GM18508 (cell line): Measurements from ENCODE around the gene CXorf38.
A peak's percentile ranks its signal among the peaks of the same experiment; 100 is the strongest.
"Not testable (repeated sequence)": the region's sequence is repeated elsewhere in the genome, so short reads cannot be mapped to it uniquely, and the experiment has no call there.

Experiments used
- ATAC-seq: cut with Tn5 transposase; IDR thresholded peaks from one replicate; pipeline ENCODE4 v1.9.1; 2021; ENCODE audit warnings: moderate number of reproducible peaks; ENCODE audit not compliant: insufficient read depth, unreplicated experiment

The CXorf38 gene

GRCh38 chrX:40637687-40638086 is 9.7 kb downstream of the CXorf38 start:
- ATAC-seq = no peak

- no peak for ATAC-seq
Measured at GRCh38 chrX:40632199-40632598, 15.2 kb downstream of the CXorf38 start.

- ATAC-seq = no peak
Measured at GRCh38 chrX:40628506-40628905, 18.9 kb downstream of the CXorf38 start.

GRCh38 chrX:40625294-40625693 is 22.1 kb downstream of the CXorf38 start:
- no peak for ATAC-seq

GRCh38 chrX:40623665-40624064 is 23.7 kb downstream of the CXorf38 start:
- ATAC-seq = no peak

GRCh38 chrX:40623139-40623536 is 24.2 kb downstream of the CXorf38 start, which contains the start of gene MPC1L:
TSS of gene MPC1L (plus strand) at chrX:40623428. CDS start at chrX:40623566, 138 bp downstream.
- no peak for ATAC-seq

- no peak for ATAC-seq
Measured at GRCh38 chrX:40622479-40623138, 24.8 kb downstream of the CXorf38 start.

GRCh38 chrX:40617566-40617965 is 29.8 kb downstream of the CXorf38 start:
- no peak for ATAC-seq

GRCh38 chrX:40615976-40616375 is 31.4 kb downstream of the CXorf38 start:
- no peak for ATAC-seq

GRCh38 chrX:40612511-40612910 is 34.9 kb downstream of the CXorf38 start:
- ATAC-seq = no peak

GRCh38 chrX:40607381-40607780 is 40.0 kb downstream of the CXorf38 start:
- ATAC-seq = no peak

- ATAC-seq = no peak
Measured at GRCh38 chrX:40603446-40603845, 43.9 kb downstream of the CXorf38 start.

- not testable (repeated sequence) for ATAC-seq
Measured at GRCh38 chrX:40589616-40590321, 57.6 kb downstream of the CXorf38 start.

- not testable (repeated sequence) for ATAC-seq
Measured at GRCh38 chrX:40587623-40588022, 59.7 kb downstream of the CXorf38 start.

- ATAC-seq = no peak
Measured at GRCh38 chrX:40582811-40583210, 64.5 kb downstream of the CXorf38 start.

GRCh38 chrX:40582178-40582577 is 65.2 kb downstream of the CXorf38 start:
- ATAC-seq = not testable (repeated sequence)

- ATAC-seq = no peak
Measured at GRCh38 chrX:40581336-40581920, 65.9 kb downstream of the CXorf38 start.

GRCh38 chrX:40580537-40581335 is 66.6 kb downstream of the CXorf38 start, which contains the start of gene ATP6AP2:
TSS of gene ATP6AP2 (plus strand) at chrX:40580970. CDS start at chrX:40581066, 96 bp downstream.
- ATAC-seq = peak; percentile 83

GRCh38 chrX:40579900-40580536 is 67.3 kb downstream of the CXorf38 start:
- no peak for ATAC-seq

GRCh38 chrX:40579141-40579540 is 68.2 kb downstream of the CXorf38 start:
- ATAC-seq = no peak
